ENCODE results near the gene DCUN1D3.
A peak's percentile ranks its signal among the peaks of the same experiment; 100 is the strongest.
"Not testable (repeated sequence)": the region's sequence is repeated elsewhere in the genome, so short reads cannot be mapped to it uniquely, and the experiment has no call there.

DCUN1D3 gene

GRCh38 chr16:20860995-20861394 lies 39.2 kb downstream of the DCUN1D3 start:
- FAIRE-seq, result not testable (repeated sequence)

GRCh38 chr16:20860361-20860760 lies 39.8 kb downstream of the DCUN1D3 start:
- no peak for FAIRE-seq

- no peak for FAIRE-seq
These were observed 40.5 kb downstream of the DCUN1D3 start for GRCh38 chr16:20859699-20860098.

- no peak for FAIRE-seq
These were observed 40.9 kb downstream of the DCUN1D3 start for GRCh38 chr16:20859229-20859628.

- no peak for FAIRE-seq
These were observed 42.9 kb downstream of the DCUN1D3 start for GRCh38 chr16:20857281-20857680.

GRCh38 chr16:20854963-20855362 lies 45.2 kb downstream of the DCUN1D3 start:
- FAIRE-seq, result no peak

- FAIRE-seq, result no peak
These were observed 46.1 kb downstream of the DCUN1D3 start for GRCh38 chr16:20853981-20854620.

- no peak for FAIRE-seq
These were observed 47.0 kb downstream of the DCUN1D3 start for GRCh38 chr16:20853143-20853542.

GRCh38 chr16:20851601-20852000 lies 48.6 kb downstream of the DCUN1D3 start:
- FAIRE-seq, result no peak

- no peak for FAIRE-seq
These were observed 49.2 kb downstream of the DCUN1D3 start for GRCh38 chr16:20850981-20851380.

- FAIRE-seq, result peak; percentile 57
These were observed 50.4 kb downstream of the DCUN1D3 start for GRCh38 chr16:20849589-20850390.

GRCh38 chr16:20847550-20847949 lies 52.6 kb downstream of the DCUN1D3 start:
- FAIRE-seq, result no peak

- FAIRE-seq, result no peak
These were observed 53.6 kb downstream of the DCUN1D3 start for GRCh38 chr16:20846551-20846950.

GRCh38 chr16:20846030-20846429 lies 54.1 kb downstream of the DCUN1D3 start:
- no peak for FAIRE-seq

- FAIRE-seq, result no peak
These were observed 55.6 kb downstream of the DCUN1D3 start for GRCh38 chr16:20844588-20844987.

- no peak for FAIRE-seq
These were observed 56.1 kb downstream of the DCUN1D3 start for GRCh38 chr16:20844054-20844453.

GRCh38 chr16:20839504-20839903 lies 60.7 kb downstream of the DCUN1D3 start:
- no peak for FAIRE-seq

GRCh38 chr16:20838240-20838639 lies 61.9 kb downstream of the DCUN1D3 start:
- FAIRE-seq, result no peak

GRCh38 chr16:20833086-20833485 lies 67.1 kb downstream of the DCUN1D3 start:
- FAIRE-seq, result no peak

- FAIRE-seq, result no peak
These were observed 69.8 kb downstream of the DCUN1D3 start for GRCh38 chr16:20830372-20830771.

- no peak for FAIRE-seq
These were observed 70.6 kb downstream of the DCUN1D3 start for GRCh38 chr16:20829536-20829935.

- no peak for FAIRE-seq
These were observed 74.1 kb downstream of the DCUN1D3 start for GRCh38 chr16:20826039-20826566.

- FAIRE-seq, result no peak
These were observed 77.4 kb downstream of the DCUN1D3 start for GRCh38 chr16:20822521-20823325.
